Astrocyte (in vitro differentiated cells and primary cell): Measurements from ENCODE around the gene POLR3B. TPM values are rescaled to one million over a fixed set of nuclear protein-coding genes. Genes with fewer than 3 reads are reported as not detected.

Experiments
- DNase-seq: peaks from one replicate; pipeline ENCODE4 v3.0.0-alpha.2; 2010; ENCODE audit warnings: low read depth
- FAIRE-seq: peaks from 2 replicates; lab custom pipeline; 2011; peaks lifted over from hg19 to GRCh38; lab: Jason Lieb, UNC
- H2AFZ ChIP-seq: 2 replicates; pipeline ENCODE4 v1.6.0; 2012; ENCODE audit warnings: low read depth, low read length, inconsistent platforms
- H3K27ac ChIP-seq: 2 replicates; pipeline ENCODE4 v1.5.1; 2011; ENCODE audit warnings: low read depth, low read length, inconsistent platforms
- H3K27me3 ChIP-seq: 2 replicates; pipeline ENCODE4 v1.6.0; 2011; ENCODE audit warnings: low read length, inconsistent platforms; ENCODE audit not compliant: insufficient read depth
- H3K36me3 ChIP-seq: 2 replicates; pipeline ENCODE4 v1.5.1; 2011; ENCODE audit warnings: low read length, inconsistent platforms; ENCODE audit not compliant: insufficient read depth
- H3K4me1 ChIP-seq: 2 replicates; pipeline ENCODE4 v1.5.1; 2011; ENCODE audit warnings: low read length, inconsistent platforms; ENCODE audit not compliant: insufficient read depth
- H3K4me2 ChIP-seq: 2 replicates; pipeline ENCODE4 v1.6.0; 2012; ENCODE audit warnings: low read length, inconsistent platforms
- H3K4me3 ChIP-seq: 2 replicates; pipeline ENCODE4 v1.5.1; 2011; ENCODE audit warnings: low read depth, mild to moderate bottlenecking, low read length, inconsistent platforms; ENCODE audit not compliant: insufficient read depth
- H3K79me2 ChIP-seq: 2 replicates; pipeline ENCODE4 v1.6.0; 2012; ENCODE audit warnings: mild to moderate bottlenecking, low read length, inconsistent platforms; ENCODE audit not compliant: insufficient read depth
- H3K9ac ChIP-seq: 2 replicates; pipeline ENCODE4 v1.6.0; 2012; ENCODE audit warnings: mild to moderate bottlenecking, low read length, inconsistent platforms
- H3K9me3 ChIP-seq: 2 replicates; pipeline ENCODE4 v1.5.1; 2012; ENCODE audit warnings: low read depth, mild to moderate bottlenecking, low read length, inconsistent platforms; ENCODE audit not compliant: insufficient read depth
- H4K20me1 ChIP-seq: 2 replicates; pipeline ENCODE4 v1.6.0; 2012; ENCODE audit warnings: low read length, inconsistent platforms; ENCODE audit not compliant: insufficient read depth
- H3K27ac Mint-ChIP-seq: one replicate; pipeline ENCODE4 v1.8.0; 2021; ENCODE audit warnings: mild to moderate bottlenecking, mixed read lengths; ENCODE audit not compliant: unreplicated experiment
- H3K27me3 Mint-ChIP-seq: one replicate; pipeline ENCODE4 v1.8.0; 2021; ENCODE audit warnings: low read depth, mixed read lengths; ENCODE audit not compliant: unreplicated experiment
- H3K36me3 Mint-ChIP-seq: one replicate; pipeline ENCODE4 v1.8.0; 2021; ENCODE audit warnings: low read depth, mixed read lengths; ENCODE audit not compliant: unreplicated experiment
- H3K4me1 Mint-ChIP-seq: one replicate; pipeline ENCODE4 v1.8.0; 2021; ENCODE audit warnings: low read depth, mixed read lengths; ENCODE audit not compliant: unreplicated experiment
- H3K4me3 Mint-ChIP-seq: one replicate; pipeline ENCODE4 v1.8.0; 2021; ENCODE audit warnings: mild to moderate bottlenecking, moderate library complexity, mixed read lengths; ENCODE audit not compliant: unreplicated experiment
- H3K9me3 Mint-ChIP-seq: one replicate; pipeline ENCODE4 v1.8.0; 2021; ENCODE audit warnings: mild to moderate bottlenecking, mixed read lengths; ENCODE audit not compliant: unreplicated experiment
- CTCF ChIP-seq: IDR thresholded peaks from 2 replicates; pipeline ENCODE4 v1.5.1; 2011; ENCODE audit warnings: low read depth, mild to moderate bottlenecking, inconsistent platforms, low read length, moderate library complexity; ENCODE audit not compliant: insufficient read depth
- EZH2 ChIP-seq: IDR thresholded peaks from 2 replicates; pipeline ENCODE4 v1.6.1; 2012; ENCODE audit warnings: mild to moderate bottlenecking, low read length, inconsistent platforms; ENCODE audit not compliant: insufficient read depth
- total RNA-seq: library from RNA; stranded (reverse); gene quantifications from 2 replicates; pipeline ENCODE4 v1.2.1, GENCODE V29; 2021

POLR3B gene
- total RNA-seq, 1 donor from 2014 or later: 10.9 TPM

GRCh38 chr12:106331599-106331998 is 25.9 kb upstream of the POLR3B start:
- H3K36me3 Mint-ChIP-seq: peaks cover 15% of the 10 kb centered on the region

GRCh38 chr12:106332536-106332935 is 25.0 kb upstream of the POLR3B start:
- H3K9me3 ChIP-seq: no peaks in the 10 kb centered on the region
- no peaks in the 10 kb centered on the region for H3K27me3 ChIP-seq
- Mint-ChIP-seq H3K4me1 (no peaks in the 10 kb centered on the region), H3K4me3 (no peak overlapping the region), H3K9me3 (no peaks in the 10 kb centered on the region), H3K27me3 (no peaks in the 10 kb centered on the region), H3K36me3 (peaks cover 15% of the 10 kb centered on the region), H3K27ac (no peak overlapping the region)
- no peak for FAIRE-seq
- no peak overlapping the region for H3K27ac ChIP-seq
- no peaks in the 10 kb centered on the region for H3K4me1 ChIP-seq
- TF ChIP-seq CTCF (no peak), EZH2 (no peak)
- no peaks in the 10 kb centered on the region for H3K79me2 ChIP-seq
- H4K20me1 ChIP-seq: no peaks in the 10 kb centered on the region
- no peaks in the 10 kb centered on the region for H3K36me3 ChIP-seq
- no peak for DNase-seq
- H3K9ac ChIP-seq: no peak overlapping the region
- H3K4me3 ChIP-seq: no peak overlapping the region
- no peak overlapping the region for H2AFZ ChIP-seq
- H3K4me2 ChIP-seq: no peak overlapping the region

More at GRCh38 chr12:106331599-106331998, 25.9 kb upstream of the POLR3B start:
- Mint-ChIP-seq H3K27ac (no peak overlapping the region), H3K4me1 (no peaks in the 10 kb centered on the region), H3K9me3 (no peaks in the 10 kb centered on the region), H3K27me3 (no peaks in the 10 kb centered on the region), H3K4me3 (no peak overlapping the region)
- no peaks in the 10 kb centered on the region for H3K79me2 ChIP-seq
- H4K20me1 ChIP-seq: no peaks in the 10 kb centered on the region
- no peaks in the 10 kb centered on the region for H3K4me1 ChIP-seq
- no peak overlapping the region for H2AFZ ChIP-seq
- H3K4me2 ChIP-seq: no peak overlapping the region
- H3K4me3 ChIP-seq: no peak overlapping the region
- no peak overlapping the region for H3K9ac ChIP-seq
- FAIRE-seq (no peak), DNase-seq (no peak)
- no peaks in the 10 kb centered on the region for H3K9me3 ChIP-seq
- H3K36me3 ChIP-seq: no peaks in the 10 kb centered on the region
- TF ChIP-seq CTCF (no peak), EZH2 (no peak)
- no peak overlapping the region for H3K27ac ChIP-seq
- no peaks in the 10 kb centered on the region for H3K27me3 ChIP-seq

GRCh38 chr12:106333010-106333409 is 24.5 kb upstream of the POLR3B start:
- DNase-seq: no peak
- H3K36me3 Mint-ChIP-seq: peaks cover 15% of the 10 kb centered on the region
- no peaks in the 10 kb centered on the region for H3K36me3 ChIP-seq
- no peak overlapping the region for H3K4me3 Mint-ChIP-seq
- H3K9me3 ChIP-seq: no peaks in the 10 kb centered on the region
- no peak overlapping the region for H3K27ac Mint-ChIP-seq
- no peaks in the 10 kb centered on the region for H3K27me3 Mint-ChIP-seq
- no peaks in the 10 kb centered on the region for H4K20me1 ChIP-seq
- H2AFZ ChIP-seq: no peak overlapping the region
- no peak for FAIRE-seq
- H3K4me1 Mint-ChIP-seq: no peaks in the 10 kb centered on the region
- no peak for TF ChIP-seq CTCF
- no peak for TF ChIP-seq EZH2
- no peak overlapping the region for H3K4me3 ChIP-seq
- H3K27me3 ChIP-seq: no peaks in the 10 kb centered on the region
- no peaks in the 10 kb centered on the region for H3K79me2 ChIP-seq
- no peak overlapping the region for H3K4me2 ChIP-seq
- no peak overlapping the region for H3K27ac ChIP-seq
- H3K9me3 Mint-ChIP-seq: no peaks in the 10 kb centered on the region
- no peak overlapping the region for H3K9ac ChIP-seq
- H3K4me1 ChIP-seq: no peaks in the 10 kb centered on the region
